ENCODE measurements around the gene TAS2R7. TPM values are rescaled to one million over a fixed set of nuclear protein-coding genes. Genes with fewer than 3 reads are reported as not detected.

TAS2R7 gene
- polyA plus RNA-seq, 2 of the 4 experiments (the other 2 are of a cell fraction): not detected

GRCh38 chr12:10771132-10771733 is 31.2 kb downstream of the TAS2R7 start:
- ATAC-seq (peak; percentile 68 to 69; a peak in 3 of 6 replicates), DNase-seq (ENCODE audit: low read depth in 1 of 2, low spot score in 1 of 2) (peak; percentile 15 to 44), FAIRE-seq (peak; percentile 87)
- Histone ChIP-seq H3K4me3 (no peak overlapping the region), H3K4me1 (no peaks in the 10 kb centered on the region), H3K9me3 (no peaks in the 10 kb centered on the region), H3K27ac (no peak overlapping the region), H3K4me2 (no peak overlapping the region)
- TF ChIP-seq SREBF2 (IDR thresholded peaks at IDR 0.05): no peak
- TF ChIP-seq PHF8 (IDR thresholded peaks at IDR 0.05; ENCODE audit: borderline replicate concordance, low read depth): no peak
- TF ChIP-seq EHMT2 (IDR thresholded peaks at IDR 0.05; ENCODE audit: low read depth): no peak
- TF ChIP-seq CEBPB (IDR thresholded peaks at IDR 0.05): no peak
- TF ChIP-seq CTCF (IDR thresholded peaks at IDR 0.05): peak; percentile 79
- no peak for TF ChIP-seq BHLHE40 (IDR thresholded peaks at IDR 0.05; ENCODE audit: low read depth, low read length)
- no peak for TF ChIP-seq HES2 (IDR thresholded peaks at IDR 0.05)
- TF ChIP-seq, protein P1, sequence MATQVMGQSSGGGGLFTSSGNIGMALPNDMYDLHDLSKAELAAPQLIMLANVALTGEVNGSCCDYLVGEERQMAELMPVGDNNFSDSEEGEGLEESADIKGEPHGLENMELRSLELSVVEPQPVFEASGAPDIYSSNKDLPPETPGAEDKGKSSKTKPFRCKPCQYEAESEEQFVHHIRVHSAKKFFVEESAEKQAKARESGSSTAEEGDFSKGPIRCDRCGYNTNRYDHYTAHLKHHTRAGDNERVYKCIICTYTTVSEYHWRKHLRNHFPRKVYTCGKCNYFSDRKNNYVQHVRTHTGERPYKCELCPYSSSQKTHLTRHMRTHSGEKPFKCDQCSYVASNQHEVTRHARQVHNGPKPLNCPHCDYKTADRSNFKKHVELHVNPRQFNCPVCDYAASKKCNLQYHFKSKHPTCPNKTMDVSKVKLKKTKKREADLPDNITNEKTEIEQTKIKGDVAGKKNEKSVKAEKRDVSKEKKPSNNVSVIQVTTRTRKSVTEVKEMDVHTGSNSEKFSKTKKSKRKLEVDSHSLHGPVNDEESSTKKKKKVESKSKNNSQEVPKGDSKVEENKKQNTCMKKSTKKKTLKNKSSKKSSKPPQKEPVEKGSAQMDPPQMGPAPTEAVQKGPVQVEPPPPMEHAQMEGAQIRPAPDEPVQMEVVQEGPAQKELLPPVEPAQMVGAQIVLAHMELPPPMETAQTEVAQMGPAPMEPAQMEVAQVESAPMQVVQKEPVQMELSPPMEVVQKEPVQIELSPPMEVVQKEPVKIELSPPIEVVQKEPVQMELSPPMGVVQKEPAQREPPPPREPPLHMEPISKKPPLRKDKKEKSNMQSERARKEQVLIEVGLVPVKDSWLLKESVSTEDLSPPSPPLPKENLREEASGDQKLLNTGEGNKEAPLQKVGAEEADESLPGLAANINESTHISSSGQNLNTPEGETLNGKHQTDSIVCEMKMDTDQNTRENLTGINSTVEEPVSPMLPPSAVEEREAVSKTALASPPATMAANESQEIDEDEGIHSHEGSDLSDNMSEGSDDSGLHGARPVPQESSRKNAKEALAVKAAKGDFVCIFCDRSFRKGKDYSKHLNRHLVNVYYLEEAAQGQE (IDR thresholded peaks at IDR 0.05): no peak
- TF ChIP-seq RAD21 (conservative IDR thresholded peaks at IDR 0.05 in 1 of 2, IDR thresholded peaks at IDR 0.05 in 1 of 2): peak; percentile 87 to 89
- TF ChIP-seq FOSB (CRISPR knock-in tag; IDR thresholded peaks at IDR 0.05): no peak
- peak; percentile 90 for TF ChIP-seq SMC3 (IDR thresholded peaks at IDR 0.05)
- TF ChIP-seq CHD2 (IDR thresholded peaks at IDR 0.05; ENCODE audit: low read length, partially characterized antibody): no peak
- TF ChIP-seq, protein P2, sequence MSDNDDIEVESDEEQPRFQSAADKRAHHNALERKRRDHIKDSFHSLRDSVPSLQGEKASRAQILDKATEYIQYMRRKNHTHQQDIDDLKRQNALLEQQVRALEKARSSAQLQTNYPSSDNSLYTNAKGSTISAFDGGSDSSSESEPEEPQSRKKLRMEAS (IDR thresholded peaks at IDR 0.05): no peak
- no peak for TF ChIP-seq NPAS2 (CRISPR knock-in tag; IDR thresholded peaks at IDR 0.05; ENCODE audit: borderline replicate concordance)
- TF ChIP-seq, protein P3, sequence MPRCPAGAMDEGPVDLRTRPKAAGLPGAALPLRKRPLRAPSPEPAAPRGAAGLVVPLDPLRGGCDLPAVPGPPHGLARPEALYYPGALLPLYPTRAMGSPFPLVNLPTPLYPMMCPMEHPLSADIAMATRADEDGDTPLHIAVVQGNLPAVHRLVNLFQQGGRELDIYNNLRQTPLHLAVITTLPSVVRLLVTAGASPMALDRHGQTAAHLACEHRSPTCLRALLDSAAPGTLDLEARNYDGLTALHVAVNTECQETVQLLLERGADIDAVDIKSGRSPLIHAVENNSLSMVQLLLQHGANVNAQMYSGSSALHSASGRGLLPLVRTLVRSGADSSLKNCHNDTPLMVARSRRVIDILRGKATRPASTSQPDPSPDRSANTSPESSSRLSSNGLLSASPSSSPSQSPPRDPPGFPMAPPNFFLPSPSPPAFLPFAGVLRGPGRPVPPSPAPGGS (IDR thresholded peaks at IDR 0.05): no peak
- TF ChIP-seq ESRRA (IDR thresholded peaks at IDR 0.05; ENCODE audit: borderline replicate concordance, low read length): no peak
- no peak for TF ChIP-seq HOXB5 (CRISPR knock-in tag; IDR thresholded peaks at IDR 0.05)
- ChIA-PET POLR2A (interaction anchor here (1.7 kb wide), 1 partner anchor 400 kb away, joined by 5 read pairs; the partner anchor contains the start of gene SMIM10L1), CTCF (interaction anchor here (0.6 to 8.6 kb wide), 21 partner anchors 8 to 1603 kb away, joined by 3 to 131 read pairs (median 4); partner anchors contain the start of gene YBX3)
- WGBS (ENCODE audit: missing lambda C conversion rate): 2% methylated on average over 1 of the region's 1 CpG

DNA sequence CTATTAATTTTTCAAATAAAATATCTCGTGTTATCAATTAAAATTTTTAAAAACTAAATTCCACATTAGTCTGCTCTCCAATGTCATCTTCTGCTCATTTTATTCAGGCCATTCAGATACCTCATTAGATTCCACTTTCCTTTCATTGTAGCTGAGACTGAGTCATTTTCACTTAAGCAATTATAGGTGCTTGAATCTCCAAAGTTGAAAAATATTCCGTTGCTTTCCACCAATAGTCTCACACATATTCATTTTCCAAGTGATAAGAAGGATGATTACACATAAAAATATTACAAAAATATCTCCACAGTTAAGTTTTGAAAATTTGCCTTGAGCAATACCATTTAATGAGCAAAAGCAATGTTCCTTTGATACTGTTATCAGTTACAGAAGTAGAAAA is 42.8 kb downstream of the TAS2R7 start:
- FAIRE-seq (no peak), DNase-seq (ENCODE audit: low read depth in 1 of 2, low spot score in 1 of 2) (no peak), ATAC-seq (no peak)
- ChIA-PET POLR2A (no interaction called here), CTCF (interaction anchor here (1.5 to 3.3 kb wide), 2 partner anchors 10 to 727 kb away, joined by 4 to 17 read pairs; no protein-coding TSS in a partner anchor)
- Histone ChIP-seq H3K4me2 (no peak overlapping the region), H3K9me3 (peaks cover 28% of the 10 kb centered on the region), H3K4me3 (no peak overlapping the region), H3K4me1 (no peaks in the 10 kb centered on the region), H3K27ac (no peak overlapping the region)
- TF ChIP-seq ZC3H11A (IDR thresholded peaks at IDR 0.05) (no peak), TFCP2L1 (CRISPR knock-in tag; IDR thresholded peaks at IDR 0.05) (no peak), FOSB (CRISPR knock-in tag; IDR thresholded peaks at IDR 0.05) (no peak), ZFP36 (IDR thresholded peaks at IDR 0.05; ENCODE audit: borderline replicate concordance, partially characterized antibody) (no peak), RCOR1 (IDR thresholded peaks at IDR 0.05; ENCODE audit: low read depth, low read length) (no peak), ZNF302 (CRISPR knock-in tag; IDR thresholded peaks at IDR 0.05) (no peak), HOXB5 (CRISPR knock-in tag; IDR thresholded peaks at IDR 0.05) (no peak), MYC (IDR thresholded peaks at IDR 0.05; ENCODE audit: borderline replicate concordance, low read length) (no peak), PBX3 (IDR thresholded peaks at IDR 0.05) (no peak), NPAS2 (CRISPR knock-in tag; IDR thresholded peaks at IDR 0.05; ENCODE audit: borderline replicate concordance) (no peak), KDM5A (IDR thresholded peaks at IDR 0.05) (no peak), EHMT2 (IDR thresholded peaks at IDR 0.05; ENCODE audit: low read depth) (no peak), HDAC2 (IDR thresholded peaks at IDR 0.05) (no peak), EP300 (IDR thresholded peaks at IDR 0.05) (no peak), SREBF2 (IDR thresholded peaks at IDR 0.05) (no peak)
- TF ChIP-seq, protein P4, sequence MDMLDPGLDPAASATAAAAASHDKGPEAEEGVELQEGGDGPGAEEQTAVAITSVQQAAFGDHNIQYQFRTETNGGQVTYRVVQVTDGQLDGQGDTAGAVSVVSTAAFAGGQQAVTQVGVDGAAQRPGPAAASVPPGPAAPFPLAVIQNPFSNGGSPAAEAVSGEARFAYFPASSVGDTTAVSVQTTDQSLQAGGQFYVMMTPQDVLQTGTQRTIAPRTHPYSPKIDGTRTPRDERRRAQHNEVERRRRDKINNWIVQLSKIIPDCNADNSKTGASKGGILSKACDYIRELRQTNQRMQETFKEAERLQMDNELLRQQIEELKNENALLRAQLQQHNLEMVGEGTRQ (IDR thresholded peaks at IDR 0.05): no peak
- under 1% methylated on average over 2 of the region's 2 CpGs for WGBS (ENCODE audit: missing lambda C conversion rate)
